Nucleus accumbens (tissue), 56 donors: ENCODE results near the gene TMTC1.

ENCODE experiments used
- DNase-seq, 56 donors: peaks; one replicate each; lab custom pipeline; 2025; lab: John Stamatoyannopoulos, UW

TMTC1 gene

DNA sequence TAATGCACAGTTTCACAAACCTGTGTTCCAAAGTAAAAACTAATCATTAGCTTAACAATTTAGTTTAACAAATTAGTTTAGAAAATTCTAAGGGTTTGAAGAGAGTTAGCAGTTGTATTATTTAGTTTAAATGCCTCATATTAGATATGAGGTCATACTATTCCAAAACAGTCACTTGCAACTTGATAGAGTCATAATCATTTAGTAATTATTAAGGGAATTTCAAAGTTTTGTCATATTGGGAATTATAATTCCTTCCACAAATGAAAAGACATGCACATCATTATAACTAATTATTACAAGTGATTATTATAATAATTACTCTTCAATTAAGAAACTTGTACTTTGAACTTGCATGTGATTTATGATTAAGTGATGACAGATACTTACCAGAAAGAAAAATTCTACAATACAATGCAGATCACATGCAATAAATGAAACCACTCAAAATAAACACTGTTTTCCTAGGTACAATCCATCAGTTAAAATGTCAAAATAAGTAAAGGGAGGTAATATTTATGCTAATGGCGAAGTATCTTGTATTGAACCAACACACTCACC, 66.1 kb downstream of the TMTC1 start:
- DNase-seq: no peak

DNA sequence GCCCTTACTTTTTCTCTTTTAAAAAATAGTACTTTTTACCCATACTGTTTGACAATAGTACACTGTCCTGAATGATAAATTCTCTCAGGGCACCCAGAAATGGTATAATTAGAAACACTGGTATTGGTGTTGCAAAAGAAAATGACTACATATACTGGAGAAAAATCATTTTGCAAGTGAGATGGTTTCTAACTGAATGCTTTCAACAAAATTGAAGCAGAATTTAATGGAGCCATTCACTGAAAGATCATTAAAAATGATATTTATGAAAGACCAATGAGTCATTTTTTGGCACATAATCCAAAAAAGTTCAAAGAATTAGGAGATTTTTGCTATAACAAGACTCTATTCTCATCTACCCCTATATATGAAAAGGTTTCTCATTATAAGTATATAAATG, 68.8 kb downstream of the TMTC1 start:
- no peak for DNase-seq

DNA sequence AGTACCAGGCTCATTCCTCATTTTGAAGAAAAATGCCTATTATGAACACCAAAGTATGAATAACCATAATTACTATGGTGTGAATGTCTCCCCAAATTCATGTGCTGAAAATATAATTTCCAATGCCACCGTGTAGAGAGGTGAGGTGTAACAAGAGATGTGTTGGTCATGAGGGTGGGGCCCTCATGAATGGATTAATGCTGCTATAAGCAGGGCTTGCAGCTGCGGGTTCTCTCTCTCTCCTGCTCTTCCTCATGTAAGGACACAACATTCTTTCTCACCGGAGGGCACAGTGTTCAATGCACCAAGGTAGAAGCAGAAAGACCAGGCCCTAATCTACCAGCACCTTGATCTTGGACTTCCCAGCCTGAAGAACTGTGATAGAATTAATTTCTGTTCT, 70.0 kb downstream of the TMTC1 start:
- DNase-seq: no peak

DNA sequence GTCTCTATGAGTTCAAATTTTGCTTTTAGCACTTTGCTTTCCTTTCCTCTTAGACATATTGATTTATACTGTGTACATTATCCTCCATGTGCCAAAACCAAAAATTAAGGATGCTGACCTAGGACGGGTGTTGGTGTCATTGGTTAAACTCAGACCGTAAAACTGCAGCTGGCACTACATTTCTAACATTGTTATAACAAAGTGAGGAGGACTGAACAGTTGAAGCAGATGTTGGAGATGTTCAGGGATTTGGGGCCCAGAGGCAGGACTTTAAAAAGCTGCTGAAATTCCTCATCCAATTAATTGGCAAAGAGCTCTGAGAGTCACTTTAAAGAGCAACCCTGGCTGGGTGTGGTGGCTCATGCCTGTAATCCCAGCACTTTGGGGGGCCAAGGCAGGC, 72.4 kb downstream of the TMTC1 start:
- no peak for DNase-seq

DNA sequence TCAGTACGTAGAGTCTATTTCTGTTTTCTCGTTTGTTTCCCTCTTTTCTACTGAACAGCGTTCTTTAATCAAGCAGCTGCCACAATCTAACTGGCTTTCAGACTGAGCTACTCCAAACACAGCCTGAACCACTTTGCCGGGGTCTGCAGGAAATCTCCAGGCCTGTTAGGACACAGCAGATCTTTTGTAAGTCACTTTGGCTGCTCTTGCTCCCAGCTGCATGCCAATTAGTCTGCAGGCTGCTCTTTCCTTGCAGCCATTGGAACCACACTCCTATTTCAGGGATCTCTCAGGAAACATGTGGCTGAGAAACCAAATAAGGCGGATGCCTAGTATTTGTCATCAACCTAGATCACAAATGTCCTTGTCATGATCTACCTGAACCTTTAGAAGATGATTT, 73.6 kb downstream of the TMTC1 start:
- DNase-seq: peak in 38 of 56 donors; percentile 2 to 70 (median 20)

DNA sequence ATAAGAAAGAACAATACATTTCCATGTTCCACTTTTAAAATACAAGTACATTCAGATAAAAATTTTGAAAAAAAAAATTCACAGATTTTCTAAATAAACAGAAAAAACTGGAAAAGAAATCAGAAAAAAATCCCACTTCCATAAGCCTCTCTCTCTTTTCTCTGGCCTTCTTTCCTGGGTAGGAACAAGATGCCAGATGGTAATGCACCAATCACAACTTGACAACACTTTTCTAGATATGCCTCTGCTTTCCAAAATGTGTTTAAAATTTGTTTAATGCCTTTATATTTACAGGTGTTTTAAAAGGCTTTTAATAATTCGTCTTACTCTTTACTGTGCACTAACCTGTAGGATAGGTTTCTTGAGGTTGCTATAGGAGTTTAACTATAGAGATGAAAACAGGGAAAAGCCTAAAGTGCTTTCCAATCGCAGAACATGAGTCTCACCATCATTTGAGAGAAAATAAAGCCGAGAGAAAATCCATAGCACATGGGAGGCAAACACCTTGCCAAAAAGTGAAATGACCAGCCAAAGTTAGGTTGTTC, 74.2 kb downstream of the TMTC1 start:
- no peak for DNase-seq

DNA sequence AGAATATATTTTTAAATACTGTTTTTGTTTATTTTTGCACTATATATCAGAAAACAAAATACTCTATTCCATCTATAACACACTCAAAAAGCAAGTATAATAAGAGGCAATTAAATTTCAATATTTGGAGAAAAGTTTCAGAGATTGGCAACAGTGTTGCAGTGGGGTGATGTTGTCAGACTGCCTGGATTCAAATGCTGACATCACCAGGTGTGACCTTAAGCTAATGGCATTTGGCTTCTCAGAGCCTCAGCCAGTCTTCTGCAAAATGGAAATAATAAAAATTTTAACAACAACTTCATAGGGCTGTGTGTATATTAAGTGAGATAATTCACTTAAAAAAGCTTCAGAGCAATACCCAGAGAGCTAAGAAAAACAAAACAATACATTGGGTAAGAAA, 74.7 kb downstream of the TMTC1 start:
- DNase-seq: no peak

DNA sequence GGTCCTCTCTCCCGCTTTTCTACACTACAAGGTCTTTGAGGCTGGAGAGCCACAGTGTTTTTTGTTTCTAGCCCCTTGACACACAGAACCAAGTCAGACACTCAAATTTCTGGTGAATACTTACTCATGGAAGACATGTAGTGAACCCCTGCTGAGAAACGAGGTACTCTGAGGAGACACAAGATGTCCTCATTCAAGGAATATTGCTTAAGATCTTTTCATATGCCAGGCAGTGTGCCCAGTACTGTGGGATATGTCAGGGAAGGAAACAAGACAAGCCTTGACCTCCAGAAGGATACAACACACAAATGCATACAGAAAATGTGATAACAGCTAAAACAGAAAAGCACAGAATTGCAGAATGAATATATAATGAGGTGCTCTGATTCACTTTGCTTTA, 75.9 kb downstream of the TMTC1 start:
- DNase-seq: no peak

DNA sequence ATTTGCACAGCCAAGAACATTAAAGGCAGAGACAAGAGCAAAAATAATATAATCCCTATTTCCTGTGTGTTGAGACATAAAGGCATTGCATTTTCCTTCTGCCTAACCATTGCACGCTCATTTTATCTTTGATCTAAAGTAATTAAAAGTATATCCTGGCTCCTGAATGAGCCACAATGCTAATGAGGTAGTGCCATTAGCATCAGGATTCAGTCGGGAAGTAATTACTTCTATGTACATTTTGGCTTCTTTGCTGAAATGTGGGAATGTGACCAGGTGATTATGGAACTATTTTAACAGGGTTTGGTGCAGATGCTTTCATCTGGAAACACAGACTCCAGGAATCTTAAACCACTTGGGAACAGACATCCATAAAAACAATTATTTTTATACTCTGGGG, 77.4 kb downstream of the TMTC1 start:
- no peak for DNase-seq

DNA sequence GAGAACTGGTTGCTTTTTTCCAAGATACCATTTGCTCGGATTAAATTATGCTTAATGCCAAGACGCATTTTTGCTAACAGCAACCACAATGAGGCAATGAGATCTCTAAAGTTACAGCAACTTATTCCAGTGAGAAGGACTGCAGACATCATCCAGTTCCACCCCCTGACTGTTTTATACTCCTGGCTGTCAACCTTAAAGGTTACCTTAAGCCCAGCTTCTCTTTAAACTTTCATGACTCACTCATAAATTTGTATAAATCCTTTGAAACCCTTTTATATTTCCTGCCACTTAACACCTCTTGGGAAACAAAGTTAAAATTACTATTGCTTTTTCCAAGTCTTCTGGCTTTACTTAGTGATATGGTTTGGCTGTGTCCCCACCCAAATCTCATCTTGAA, 80.2 kb downstream of the TMTC1 start:
- no peak for DNase-seq

DNA sequence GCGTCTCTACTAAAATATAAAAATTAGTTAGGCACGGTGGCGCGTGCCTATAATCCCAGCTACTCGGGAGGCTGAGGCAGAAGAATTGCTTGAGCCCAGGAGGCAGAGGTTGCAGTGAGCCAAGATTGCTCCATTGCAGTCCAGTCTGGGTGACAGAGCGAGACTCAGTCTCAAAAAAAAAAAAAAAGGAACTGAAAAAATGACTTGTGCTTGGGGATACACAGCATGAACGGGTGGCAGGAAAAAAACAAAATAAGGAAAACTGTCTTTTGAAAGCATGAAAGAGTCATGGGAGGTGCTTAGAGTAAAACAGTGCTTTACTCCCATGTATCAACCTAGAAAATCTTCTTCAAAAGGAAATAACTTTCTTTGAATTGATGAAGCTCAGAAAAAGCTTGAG, 80.8 kb downstream of the TMTC1 start:
- DNase-seq: no peak

DNA sequence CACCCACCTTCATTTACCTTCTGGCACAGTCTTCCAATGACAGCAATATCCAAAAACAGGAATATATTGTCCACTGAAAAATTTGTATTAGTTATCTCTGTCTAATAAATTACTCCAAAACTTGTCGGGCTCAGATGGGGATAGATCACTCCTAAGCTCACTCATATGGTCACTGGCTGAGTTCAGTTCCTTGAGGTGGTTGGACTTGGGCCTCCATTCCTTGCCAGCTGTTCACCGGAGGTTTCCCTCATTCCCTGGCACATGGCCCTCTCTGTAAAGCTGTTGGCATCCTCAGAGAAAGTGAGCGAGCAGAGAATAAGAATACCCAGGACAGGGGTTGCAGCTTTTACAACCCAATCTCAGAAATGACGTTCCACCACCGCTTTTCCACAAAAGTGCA, 81.5 kb downstream of the TMTC1 start:
- no peak for DNase-seq

DNA sequence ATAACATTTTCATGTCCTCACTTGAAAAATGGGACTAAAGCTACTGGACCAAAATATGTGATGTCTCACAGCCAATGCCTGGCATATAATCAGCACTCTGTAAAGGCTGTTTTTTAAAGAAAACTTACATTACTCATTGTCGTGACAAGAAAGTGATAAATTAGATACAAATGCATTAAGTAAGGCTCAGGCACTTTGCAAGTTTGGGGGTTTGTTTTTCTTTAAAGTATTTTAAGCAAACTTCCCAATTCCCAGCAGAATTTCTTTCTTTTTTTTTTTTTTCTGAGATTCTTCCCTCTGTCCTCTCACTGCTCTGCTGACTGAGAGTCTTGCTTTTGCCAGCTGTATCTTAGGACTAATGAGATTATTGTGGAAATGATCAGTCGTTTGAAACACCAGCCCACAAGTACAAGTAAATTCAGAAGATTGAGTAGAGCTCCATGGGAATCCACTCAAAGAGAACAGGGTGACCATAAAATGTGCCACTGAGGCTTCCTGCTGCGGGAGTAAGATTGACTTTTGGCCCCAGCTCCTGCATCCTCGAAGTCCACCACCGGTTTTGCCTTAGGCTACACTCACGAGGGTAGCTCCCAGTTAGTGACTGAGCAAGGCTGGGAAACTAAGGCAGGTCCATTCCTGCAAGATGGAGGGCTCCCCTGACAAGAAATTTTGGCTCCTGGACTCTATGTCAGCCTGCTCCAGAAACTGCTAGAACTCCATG, 82.8 kb downstream of the TMTC1 start:
- no peak for DNase-seq

DNA sequence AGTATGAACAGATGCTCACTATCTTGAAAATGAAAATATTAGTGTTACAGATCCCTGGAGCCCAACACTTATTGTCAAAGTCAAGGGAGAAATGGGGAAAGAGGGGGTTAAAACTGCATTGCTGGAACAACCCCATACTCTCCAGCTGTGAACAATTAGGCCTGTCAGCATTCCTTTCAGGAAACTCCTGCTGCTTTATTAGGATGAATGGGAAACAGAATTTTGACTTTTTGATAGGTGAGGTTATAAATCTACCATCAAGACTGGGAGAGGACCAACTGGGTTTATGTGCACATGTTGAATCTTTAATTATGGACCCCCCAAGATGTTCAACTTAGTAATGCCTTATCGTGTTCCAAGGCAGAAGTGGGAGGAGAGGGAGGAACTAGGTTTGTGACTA, 85.0 kb downstream of the TMTC1 start:
- DNase-seq: no peak

DNA sequence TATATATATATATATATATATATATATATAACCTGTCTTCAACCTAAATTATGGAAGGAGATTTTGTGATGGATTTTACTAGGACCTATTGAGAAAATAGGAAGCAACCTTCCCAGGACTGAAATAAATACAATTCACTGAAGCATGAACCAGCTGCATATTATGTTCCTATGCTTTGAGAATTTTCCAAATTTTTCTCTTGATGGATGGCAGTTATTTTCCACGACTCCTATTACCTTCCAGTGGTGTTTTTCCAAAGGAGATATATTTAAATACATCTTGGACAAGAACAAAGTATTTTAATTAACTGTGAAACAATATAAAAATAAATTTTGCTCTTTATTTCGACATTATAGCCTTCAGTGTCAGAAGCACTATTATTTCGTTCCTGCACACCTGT, 87.9 kb downstream of the TMTC1 start:
- DNase-seq: no peak

DNA sequence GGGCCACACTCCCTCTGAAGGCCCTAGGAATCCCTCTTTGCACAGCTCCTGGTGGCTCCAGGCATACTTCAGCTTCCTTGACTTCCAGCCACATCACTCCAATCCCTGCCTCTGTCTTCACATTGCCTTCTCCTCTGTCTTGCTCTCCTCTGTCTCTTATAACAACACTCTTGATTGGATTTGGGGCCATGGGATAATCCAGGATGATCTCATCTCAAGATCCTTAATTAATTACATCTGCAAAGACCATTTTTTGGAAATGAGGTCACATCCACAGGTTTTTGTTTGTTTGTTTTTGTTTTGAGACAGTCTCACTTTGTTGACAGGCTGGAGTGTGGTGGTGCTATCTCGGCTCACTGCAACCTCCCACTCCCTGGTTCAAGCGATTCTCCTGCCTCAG, 88.7 kb downstream of the TMTC1 start:
- no peak for DNase-seq

DNA sequence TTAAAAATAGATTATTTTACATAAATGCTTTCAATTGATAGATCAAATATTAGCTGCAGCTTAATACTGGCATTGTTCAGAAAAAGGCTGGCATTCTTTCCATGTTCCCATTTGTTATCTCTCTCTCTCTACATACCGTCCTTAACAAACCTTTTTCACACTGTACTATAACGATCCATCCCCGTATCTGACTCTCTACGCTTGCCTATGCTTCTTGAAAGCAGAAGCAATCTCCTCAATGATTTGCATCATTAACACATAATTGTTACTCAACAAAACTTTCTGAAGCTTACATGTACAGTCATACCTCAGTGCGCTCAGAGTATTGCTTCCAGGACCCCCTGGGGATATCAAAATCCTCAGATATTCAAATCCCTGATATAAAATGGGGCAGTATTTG, 89.7 kb downstream of the TMTC1 start:
- no peak for DNase-seq

DNA sequence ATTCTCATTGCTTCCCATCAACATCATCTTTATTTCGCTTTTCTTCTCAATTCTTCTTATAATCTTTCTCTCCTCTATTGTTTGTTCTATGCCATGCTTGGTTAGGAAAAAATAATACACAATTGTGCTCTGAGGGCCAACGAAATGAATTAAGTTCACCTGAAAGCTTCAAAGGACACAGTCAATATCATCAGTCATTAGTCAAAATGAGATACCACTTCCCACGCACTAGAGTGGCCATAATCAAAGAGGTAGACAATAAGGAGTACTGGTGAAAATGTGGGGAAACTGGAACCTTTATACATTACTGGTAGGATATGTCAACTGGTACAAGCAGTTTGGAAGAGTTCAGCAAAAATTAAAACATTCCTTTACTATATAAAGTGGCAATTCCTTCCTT, 91.5 kb downstream of the TMTC1 start:
- DNase-seq: no peak

DNA sequence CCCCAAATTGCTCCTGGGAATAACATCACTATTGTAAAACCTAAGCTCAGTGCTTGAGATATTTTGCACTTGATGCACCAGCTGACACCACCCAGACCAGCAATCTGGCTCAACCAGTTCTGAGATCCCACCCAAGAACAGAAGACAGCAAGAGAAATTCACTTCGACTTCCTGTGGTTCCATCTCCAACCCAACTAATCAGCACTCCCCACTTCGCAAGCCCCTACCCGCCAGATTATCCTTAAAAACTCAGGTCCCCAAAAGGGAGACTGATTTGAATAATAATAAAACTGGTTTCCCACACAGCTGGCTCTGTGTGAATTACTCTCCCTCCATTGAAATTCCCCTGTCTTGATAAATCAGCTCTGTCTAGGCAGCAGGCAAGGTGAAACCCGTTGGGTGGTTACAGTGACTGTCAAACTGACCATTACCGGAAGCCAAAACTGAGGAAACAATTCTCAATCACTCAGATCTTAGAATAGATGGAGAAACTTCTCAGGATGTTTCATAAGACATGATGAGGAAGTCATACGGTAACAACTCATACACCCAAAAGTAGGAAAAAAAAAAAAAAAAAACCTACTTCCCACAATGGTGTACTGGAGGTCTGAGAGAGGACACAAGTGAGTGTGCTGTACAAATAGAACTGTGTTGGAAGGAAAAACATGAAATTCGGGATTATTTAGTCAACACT, 92.4 kb downstream of the TMTC1 start:
- DNase-seq: no peak

DNA sequence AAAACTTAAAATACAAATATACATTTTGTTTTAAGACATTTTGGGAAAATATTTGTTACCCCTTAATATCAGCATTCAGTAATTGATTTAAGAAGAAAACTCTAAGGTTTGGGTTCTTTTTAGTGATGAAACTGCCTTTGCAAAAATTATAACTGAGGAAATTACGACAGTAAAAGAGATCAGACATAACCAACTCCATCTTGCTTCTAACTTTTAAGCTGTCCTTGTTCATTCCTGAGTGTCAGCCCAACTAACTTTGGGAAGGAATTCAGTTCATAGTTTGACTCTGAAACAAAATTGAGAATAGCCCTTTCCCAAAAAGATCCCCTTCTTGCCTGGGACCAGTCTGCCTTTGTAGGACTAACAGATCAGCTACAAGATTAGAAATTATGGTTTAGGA, 93.0 kb downstream of the TMTC1 start:
- no peak for DNase-seq

DNA sequence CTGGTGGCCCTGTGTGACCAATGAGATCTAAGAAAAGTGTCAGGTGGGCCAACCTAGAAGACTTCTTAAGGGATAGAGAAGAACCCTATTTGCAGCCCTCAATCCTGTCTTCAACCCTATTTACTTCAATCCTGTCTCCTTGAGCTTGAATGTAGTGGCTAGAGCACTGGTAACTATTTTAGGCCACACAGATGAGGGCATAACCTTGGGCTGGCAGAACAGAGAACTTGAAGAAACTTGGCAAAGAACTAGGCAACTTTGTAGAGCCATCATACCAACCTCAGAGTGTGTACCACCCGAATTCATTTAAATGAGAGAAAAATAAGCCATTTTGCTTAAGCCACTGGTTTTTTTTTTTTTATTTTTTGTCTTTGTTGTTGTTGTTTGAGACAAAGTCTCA, 94.8 kb downstream of the TMTC1 start:
- DNase-seq: no peak

DNA sequence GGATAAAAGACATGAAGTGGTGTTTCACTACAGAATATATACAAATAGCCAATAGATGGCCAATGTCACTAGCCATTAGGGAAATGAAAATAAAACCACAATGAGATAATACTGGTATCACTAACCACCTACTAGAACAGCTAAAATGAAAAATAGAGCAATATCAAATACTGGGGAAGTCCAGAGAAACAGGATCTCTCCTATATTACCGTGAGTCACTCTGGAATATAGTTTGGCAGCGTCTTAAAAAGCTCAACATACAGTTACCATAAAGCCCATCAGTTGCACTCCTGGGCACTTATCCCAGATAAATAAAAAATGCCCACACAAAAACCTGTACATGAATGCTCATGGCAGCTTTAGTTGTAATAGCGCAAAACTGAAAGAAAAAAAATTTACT, 101.7 kb downstream of the TMTC1 start:
- no peak for DNase-seq
